Astrocyte of the hippocampus (primary cell): ENCODE results near the gene CATSPERD.
"Not testable (repeated sequence)": the region's sequence is repeated elsewhere in the genome, so short reads cannot be mapped to it uniquely, and the experiment has no call there.

Source experiments
- DNase-seq: peaks from one replicate; pipeline ENCODE4 v3.0.0; 2011; ENCODE audit warnings: low read depth, low spot score

Gene CATSPERD

DNA sequence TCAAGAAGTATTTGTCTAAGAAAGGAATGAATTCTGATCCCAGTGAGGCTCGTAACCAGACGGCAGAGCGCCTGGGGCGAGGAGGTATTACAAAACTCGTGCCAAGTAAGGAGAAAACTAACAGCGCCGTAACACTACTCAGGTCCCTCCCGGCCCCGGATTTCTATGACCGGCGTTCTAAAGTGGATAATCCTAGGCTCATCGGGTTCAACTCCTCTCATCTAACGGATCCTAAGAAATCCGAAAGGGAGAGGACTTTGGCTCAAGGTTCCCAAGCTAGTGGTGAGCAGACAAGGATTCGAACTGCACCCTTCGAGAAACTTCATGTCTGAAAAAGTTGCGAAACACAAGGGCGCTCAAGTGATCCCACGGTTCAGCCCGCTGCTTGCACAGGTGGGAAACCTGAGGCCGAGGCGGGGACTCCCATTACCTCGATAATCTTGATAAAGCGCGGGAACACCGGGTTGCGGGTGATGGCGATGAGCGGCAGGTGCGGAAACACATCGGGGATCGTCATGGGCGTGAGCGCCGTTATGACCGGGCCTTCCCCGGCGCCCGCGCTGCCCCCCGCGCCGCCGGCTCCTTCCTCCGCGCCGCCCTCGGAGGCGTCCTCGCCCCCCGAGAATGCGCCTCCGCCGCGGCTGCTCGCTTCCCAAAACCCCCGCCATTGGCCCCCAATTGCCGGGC is 1.0 kb upstream of the CATSPERD start:
- peak; percentile 38 for DNase-seq

DNA sequence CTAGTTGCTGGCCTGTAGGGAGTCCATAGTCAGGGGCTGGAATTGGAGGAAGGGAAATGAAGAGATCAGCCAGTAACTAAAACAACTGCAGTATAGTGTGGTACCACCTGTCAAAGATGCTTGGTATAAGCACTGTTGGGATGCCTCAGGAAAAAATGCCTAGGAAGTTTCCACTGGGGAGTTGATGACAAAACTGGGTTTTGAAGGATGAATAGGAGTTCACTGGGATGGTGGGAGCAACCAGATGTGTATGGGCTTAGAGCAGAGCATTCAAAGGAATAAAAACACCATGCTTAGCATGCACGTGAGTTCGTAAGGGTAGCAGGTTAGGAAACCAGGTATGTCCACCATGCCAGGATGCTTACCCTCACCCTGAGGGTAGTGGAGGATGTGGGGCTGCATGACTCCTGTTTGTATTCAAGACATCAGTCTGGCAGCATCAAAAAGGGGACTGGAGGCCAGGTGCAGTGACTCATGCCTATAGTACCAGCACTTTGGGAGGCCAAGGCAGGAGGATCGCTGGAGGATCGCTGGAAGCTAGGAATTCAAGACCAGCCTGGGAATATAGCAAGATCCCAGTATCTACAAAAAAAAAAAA is 7.1 kb downstream of the CATSPERD start:
- DNase-seq = no peak

DNA sequence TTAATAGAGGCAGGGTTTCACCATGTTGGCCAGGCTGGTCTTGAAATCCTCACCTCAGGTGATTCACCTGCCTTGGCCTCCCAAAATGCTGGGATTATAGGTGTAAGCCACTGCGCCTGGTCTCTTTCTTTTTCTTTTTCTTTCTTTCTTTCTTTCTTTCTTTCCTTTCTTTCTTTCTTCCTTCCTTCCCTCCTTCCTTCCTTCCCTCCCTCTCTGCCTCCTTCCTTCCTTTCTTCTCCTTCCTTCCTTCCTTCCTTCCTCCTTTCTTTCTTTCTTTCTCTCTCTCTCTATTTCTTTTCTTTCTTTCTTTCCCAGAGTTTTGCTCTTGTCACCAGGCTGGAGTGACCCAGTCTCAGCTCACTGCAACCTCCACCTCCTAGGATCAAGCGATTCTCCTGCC is 12.7 kb downstream of the CATSPERD start:
- DNase-seq = not testable (repeated sequence)

DNA sequence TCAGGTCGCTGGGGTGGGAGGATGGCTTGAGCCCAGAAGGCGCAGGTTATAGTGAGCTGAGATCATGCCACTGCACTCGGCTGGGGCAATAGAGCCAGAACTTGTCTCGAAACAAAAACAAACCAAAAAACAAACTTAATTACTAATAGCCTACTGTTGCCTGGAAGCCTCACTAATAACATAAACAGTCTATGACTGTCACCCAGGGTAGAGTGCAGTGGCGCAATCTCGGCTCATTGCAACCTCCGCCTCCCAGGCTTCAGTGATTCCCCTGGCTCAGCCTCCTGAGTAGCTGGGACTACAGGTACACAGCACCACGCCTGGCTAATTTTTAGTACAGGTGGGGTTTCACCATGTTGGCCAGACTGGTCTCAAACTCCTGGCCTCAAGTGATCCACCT is 18.0 kb downstream of the CATSPERD start:
- no peak for DNase-seq

DNA sequence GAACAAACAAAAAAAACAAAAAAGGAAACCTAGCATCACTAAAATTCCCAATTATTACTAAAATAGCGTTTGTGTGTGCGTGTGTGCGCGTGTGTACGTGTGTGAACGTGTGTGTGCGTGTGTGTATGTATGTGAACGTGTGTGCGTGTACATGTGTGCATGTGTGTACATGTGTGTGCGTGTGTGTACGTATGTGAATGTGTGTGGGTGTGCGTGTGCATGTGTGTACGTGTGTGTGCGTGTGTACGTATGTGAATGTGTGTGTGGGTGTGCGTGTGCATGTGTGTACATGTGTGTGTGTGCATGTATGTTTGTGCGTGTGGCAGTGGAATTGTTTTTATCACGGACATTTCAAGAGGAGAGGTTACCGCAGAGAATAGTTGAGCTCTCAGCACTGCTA is 21.6 kb downstream of the CATSPERD start:
- DNase-seq = no peak

DNA sequence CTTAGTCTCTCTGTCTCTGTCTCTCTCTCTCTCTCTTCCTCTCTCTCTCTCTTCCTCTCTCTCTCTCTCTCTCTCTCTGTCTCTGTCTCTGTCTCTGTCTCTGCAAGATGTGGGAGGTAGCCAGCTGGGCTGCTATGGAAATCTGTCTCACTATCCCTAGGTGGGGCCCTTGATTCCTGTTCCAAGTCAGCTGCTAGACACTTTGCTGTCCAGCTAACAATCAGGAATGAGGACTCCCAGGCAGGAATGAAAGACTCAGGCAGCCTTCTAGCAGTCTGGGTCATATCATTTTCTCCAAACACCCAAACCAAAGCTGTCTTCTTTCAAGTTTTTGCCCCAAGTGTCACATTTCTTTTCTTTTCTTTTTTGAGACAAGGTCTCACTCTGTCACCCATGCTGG is 23.2 kb downstream of the CATSPERD start:
- no peak for DNase-seq

DNA sequence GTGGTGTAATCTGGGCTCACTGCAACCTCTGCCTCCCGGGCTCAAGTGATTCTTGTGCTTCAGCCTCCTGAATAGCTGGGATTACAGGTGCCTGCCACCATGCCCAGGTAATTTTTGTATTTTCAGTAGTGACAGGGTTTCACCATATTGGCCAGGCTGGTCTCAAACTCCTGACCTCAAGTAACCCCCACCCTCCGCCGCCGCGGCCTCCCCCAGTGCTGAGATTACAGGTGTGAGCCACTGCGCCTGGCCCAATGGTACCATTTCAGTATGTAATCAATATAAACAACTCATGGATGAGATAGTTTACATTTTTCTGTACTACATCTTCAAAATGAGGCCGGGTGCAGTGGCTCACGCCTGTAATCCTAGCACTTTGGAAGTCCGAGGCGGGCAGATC is 24.6 kb downstream of the CATSPERD start:
- DNase-seq = not testable (repeated sequence)

DNA sequence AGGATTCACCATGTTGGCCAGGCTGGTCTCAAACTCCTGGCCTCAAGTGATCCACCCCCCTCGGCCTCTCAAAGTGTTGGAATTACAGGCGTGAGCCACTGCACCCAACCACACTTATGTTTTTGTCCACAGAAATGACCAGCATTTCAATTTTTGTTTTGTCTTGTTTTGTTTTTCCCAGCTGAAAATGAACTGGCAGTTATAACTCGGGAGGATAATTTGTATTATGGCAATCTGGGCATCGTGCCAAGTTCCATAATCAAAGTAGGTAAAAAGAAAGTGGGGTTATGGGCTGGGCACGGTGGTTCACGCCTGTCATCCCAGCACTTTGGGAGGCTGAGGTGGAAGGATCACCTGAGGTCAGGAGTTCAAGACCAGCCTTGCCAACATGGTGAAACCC is 28.5 kb downstream of the CATSPERD start:
- DNase-seq = not testable (repeated sequence)

DNA sequence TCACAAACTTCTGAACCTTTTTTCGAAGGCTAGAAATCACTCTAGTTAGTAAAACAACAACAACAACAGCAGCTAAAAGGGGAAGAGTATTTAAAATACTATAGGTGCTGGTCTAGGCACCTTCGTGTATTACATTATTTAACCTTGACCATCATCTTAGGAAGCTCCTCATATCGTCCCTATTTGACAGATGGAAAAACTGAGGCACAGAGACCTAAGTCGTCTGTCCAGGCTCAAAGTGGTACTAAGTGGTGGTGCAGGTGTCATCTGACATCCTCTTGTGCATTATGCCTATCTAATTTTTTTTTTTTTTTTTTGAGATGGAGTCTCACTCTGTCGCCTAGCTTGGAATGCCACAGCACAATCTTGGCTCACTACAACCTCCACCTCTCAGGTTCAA is 29.1 kb downstream of the CATSPERD start:
- no peak for DNase-seq

DNA sequence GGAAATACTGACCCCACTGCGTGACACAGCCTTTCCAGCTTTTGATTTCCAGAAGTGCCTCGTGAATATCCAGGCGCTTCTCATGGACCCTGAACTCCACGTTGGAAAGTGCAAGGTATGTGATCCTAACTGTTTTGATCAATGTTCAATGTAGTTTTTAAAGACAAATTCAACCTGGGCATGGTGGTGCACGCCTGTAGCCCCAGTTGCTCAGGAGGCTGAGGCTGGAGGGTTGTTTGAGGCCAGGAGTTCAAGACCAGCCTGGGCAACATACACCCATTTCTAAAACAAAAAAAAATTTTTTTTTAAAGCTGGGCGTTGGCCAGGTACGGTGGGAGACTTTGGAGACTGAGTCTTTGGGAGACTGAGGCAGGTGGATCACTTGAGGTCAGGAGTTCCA is 31.3 kb downstream of the CATSPERD start:
- no peak for DNase-seq

DNA sequence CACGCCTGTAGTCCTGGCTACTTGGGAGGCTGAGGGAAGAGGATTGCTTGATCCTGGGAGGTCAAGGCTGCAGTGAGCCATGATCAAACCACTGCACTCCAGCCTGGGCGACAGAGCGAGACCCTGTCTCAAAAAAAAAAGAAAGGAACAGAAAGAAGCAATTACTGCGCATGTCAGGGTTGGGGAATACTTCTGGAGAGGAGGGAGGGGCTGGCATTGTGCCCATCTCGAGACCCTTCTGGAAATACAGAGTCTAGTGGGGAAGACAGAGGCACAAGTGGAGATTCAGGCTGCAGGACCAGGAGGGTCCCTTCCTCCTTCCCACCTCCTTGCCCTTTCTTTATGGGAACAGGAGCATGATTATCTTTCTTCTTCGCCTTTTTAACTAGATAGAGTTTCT is 33.3 kb downstream of the CATSPERD start:
- no peak for DNase-seq

DNA sequence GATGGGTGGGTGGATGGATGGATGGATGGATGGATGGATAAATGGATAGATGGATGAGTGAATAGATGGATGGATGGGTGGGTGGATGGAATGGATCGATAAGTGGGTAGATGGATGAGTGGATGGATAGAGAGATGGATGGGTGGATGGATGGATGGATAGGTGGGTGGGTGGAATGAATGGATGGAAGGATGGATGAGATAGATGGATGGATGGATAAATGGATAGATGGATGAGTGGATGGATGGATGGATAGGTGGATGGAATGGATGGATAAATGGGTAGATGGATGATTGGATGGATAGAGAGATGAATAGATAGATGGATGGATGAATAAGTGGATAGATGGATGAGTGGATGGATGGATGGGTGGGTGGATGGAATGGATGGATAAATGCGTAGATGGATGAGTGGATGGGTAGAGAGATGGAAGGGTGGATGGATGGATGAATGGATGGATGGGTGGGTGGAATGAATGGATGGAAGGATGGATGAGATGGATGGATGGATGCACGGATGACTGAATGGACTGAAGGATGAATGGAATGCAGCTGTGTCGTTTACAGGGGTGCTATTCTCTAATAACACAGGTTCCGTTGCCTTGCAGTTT is 42.3 kb downstream of the CATSPERD start:
- no peak for DNase-seq

DNA sequence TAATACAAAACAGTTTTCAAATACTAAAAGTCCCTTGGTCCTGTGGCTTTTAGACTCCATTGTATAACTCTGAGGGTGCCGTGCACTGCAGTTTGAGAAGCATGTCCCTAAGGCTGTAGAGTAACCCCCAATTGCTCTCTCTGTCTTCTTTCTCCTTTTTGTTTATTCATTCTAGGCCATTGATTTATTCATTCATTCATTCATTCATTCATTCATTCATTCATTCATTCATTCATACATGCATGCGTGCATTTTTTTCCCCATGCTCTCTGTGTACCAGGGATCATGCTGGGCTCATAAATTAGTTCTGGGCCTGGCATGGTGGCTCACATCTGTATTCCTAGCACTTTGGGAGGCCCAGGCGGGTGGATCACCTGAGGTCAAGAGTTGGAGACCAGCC is 44.8 kb downstream of the CATSPERD start:
- no peak for DNase-seq

DNA sequence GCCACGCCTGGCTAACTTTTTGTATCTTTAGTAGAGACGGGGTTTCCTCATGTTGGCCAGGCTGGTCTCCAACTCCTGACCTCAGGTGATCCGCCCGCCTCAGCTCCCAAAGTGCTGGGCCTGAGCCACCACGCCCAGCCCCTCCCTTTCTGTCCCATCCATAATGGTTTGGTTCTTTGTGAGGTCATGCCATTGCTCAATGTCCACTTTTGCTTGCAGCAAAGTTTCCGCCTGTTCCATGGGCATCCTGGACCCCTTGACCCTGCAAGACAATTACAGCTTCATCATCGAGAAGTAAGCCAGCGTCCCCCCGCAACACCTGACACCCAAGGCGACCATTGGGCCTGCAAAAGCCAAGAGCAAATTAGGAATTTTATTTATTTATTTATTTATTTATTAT is 47.5 kb downstream of the CATSPERD start:
- DNase-seq = no peak

DNA sequence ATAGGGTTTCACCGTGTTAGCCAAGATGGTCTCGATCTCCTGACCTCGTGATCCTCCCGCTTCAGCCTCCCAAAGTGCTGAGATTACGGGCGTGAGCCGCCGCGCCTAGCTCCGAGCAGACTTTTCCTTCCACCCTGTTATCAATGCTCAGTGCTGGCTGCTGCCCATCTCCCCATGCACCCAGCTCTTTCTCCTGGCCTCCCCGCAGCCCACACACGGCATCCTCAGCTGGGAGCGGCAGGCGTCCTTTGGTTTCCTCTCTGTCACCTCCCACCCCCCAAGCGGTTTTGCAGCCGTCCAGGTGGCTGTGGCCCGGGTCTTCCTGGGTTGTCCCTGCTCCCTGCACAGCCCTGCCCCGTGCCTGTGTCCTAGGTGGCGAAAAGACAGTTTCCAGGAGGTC is 52.0 kb downstream of the CATSPERD start:
- no peak for DNase-seq

DNA sequence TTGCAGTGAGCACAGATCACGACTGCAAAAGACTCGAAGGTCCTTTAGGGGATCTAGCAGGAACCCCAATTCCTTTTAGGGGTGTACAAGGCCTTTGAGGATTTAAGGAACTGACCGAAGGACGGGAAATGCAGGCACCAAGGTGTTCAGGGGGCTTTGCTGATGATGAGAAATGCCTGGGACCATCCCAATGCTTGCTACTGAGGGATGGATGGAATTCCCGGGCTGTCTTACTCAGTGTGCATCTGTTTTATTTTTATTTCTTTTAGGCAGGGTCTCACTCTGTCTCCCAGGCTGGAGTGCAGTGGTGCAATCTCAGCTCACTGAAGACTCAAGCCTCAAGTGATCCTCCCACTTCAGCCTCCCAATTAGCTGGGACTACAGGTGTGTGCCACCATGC is 52.8 kb downstream of the CATSPERD start:
- DNase-seq = no peak

DNA sequence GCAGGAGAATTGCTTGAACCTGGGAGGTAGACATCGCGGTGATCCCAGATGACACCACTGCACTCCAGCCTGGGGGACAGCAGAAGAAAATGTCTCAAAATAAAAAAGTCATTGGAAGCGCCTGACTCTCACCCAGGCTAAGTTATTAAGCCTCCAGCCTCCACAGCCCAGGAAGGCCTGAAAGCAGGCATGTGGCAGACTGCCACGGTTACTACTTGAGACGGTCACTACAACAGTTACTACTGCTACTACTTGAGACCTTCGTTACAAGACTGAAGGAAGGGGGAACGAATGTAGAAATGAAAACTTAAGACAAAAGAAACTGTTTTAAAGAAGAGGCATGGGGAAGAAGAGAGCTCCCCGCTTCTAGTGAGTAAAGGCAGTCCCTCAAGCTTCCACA is 54.5 kb downstream of the CATSPERD start:
- peak; percentile 24 for DNase-seq

DNA sequence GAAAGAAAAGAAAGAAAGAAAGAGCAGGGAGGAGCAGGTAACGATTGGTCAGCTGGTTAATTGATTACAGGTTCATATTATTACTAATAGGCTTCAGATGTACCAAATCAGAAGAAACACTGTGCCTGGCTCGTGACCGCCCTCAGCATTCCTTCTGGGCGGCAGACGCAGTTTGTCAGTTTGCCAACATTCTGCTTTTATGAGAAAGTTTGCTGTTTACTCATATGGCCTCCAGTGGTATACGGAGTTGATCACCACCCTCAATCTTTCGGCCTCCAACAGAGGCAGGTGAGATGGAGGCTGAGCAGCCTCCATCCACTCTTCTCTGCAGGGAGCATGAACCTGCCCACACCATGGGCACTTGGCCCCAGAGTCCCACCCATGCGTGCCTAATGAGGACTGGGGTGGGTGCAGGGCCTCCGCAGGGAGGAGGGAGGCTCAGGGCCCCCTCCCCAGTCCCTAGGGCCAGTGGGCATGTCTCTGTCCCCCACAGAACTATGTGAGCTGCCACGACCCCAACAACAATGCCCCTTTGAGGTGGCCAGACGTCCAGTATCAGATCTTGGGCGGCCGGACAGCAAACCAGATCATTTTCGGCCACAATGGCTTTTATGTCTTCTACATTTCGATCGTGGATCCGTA is 55.4 kb downstream of the CATSPERD start:
- peak; percentile 24 for DNase-seq

DNA sequence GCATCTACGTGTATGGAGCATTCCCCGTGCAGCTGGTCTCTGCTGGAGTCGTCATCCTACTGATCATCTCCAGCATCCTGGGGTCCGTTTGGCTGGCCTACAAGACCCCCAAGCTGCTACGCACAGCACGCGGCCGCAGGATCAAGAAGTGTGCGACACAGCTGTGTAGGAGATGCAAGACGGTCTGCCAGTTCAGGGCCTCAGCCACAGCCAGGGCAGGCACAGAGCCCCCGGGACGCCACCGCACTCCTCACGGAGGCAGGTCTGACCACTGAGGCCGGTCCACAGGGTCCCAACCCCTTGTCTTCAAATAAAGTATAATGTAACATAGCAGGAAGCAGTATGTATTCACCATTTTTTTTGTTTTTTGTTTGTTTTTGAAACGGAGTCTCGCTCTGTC is 58.0 kb downstream of the CATSPERD start:
- DNase-seq = no peak

DNA sequence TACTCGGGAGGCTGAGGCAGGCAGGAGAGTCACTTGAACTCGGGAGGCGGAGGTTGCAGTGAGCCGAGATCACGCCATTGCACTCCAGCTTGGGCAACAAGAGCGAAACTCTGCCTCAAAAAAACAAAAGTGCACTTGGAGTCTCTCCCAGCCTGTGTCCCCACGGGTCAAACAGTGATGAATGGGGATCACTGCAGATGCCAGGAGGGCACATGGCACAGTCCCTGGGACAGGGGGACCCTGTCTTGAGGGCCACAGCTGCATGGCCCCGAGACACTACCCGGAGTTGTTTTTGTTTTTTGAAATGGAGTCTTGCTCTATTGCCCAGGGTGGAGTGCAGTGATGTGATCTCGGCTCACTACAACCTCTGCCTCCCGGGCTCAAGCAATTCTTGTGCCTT is 60.5 kb downstream of the CATSPERD start:
- not testable (repeated sequence) for DNase-seq

DNA sequence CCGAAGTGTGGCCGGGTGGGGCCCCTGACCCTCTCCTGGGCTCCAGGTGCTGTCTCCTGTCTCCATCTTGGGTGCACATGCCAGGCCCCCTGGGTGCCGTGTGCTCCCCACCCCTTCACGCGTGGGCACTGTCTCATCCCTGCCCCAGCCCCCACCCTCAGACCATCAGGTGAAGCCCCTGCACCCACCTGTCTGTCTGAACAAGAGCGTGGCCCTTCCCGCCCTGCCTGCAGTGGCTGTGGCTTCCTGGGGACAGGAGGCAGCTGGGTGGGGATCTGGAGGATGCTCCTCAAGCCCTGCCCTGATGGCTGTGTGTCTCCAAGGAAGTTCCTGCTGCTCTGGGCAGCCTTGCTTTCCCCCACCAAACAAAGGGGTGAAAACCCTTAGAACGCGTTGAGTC is 61.9 kb downstream of the CATSPERD start:
- no peak for DNase-seq

DNA sequence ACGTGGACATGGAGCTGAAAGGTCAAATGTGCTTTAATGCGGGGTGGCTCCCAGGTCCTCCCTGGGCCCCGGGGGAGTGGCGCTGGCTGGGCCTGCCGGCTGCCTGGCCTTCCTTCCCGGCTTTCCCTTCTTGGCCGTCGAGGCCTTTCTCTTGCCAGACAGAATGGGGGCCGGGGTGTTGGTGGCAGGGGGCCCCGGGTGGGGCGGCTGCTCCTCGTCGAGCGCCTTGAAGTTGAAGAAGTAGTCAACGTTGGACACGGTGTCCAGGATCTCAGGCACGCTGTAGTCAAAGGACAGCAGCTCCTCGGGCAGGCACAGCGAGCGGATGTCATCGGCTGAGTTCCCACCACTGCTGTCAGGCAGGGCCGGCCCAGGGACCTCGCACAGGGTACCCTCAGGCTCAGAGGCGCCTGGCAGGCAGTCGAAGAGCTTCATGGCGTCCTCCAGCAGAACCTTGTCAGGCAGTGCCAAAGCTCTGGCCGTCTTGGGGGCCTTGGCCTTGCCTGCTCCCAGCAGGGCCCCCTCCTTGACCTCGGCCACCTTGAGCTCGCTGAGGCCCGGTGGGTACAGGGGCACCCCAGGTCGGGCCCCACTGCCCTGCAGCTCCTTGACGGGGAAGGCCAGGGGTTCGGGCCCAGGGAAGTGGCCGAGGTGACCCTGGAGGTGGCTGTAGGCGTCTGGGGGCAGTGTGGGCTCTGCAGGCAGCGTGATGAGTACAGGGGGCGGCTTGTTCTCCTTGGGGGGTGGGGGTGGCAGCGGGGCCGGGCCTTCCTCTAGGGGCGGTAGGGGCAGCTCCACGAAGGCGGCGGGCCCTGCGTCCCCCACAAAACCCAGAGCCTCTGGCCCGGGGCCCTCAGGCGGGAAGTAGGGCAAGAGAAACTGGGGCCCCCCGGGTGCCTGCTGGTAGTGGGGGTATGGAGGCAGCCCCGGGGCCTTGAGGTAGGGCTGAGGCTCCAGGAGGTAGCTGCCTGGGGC is 62.8 kb downstream of the CATSPERD start:
- DNase-seq = no peak
